Thyroid gland (tissue), 4 donors: ENCODE measurements around the gene MYO5C. TPM values are rescaled to one million over a fixed set of nuclear protein-coding genes. Genes with fewer than 3 reads are reported as not detected.
A peak's percentile ranks its signal among the peaks of the same experiment; 100 is the strongest.

Experiments used
- DNase-seq, 2 donors: peaks; one replicate each; pipeline ENCODE4 v3.0.0-alpha.2; 2019
- H3K27ac ChIP-seq, 3 donors: fragments of 200-600 bp; sonication (generic); 1 replicate in 2 of 3; 2 replicates in 1 of 3; pipeline ENCODE4 v1.5.1; 2016 to 2019; ENCODE audit warnings: mild to moderate bottlenecking in 1 of 3, moderate library complexity in 1 of 3
- H3K27me3 ChIP-seq: fragments of 200-600 bp; sonication (generic); one replicate; pipeline ENCODE4 v1.5.1; 2019
- H3K36me3 ChIP-seq, 2 donors: fragments of 200-600 bp; sonication (generic); one replicate each; pipeline ENCODE4 v1.5.1; 2016 to 2019
- H3K4me1 ChIP-seq, 2 donors: fragments of 200-600 bp; sonication (generic); one replicate each; pipeline ENCODE4 v1.5.1; 2017 to 2019
- H3K4me3 ChIP-seq, 3 donors: fragments of 200-600 bp; sonication (generic); replicated peaks in 1 of 3; 1 replicate in 2 of 3; 2 replicates in 1 of 3; pipeline ENCODE4 v1.5.1; 2016; ENCODE audit warnings: mild to moderate bottlenecking in 1 of 3
- H3K9me3 ChIP-seq: fragments of 200-600 bp; sonication (generic); one replicate; pipeline ENCODE4 v1.5.1; 2017
- CTCF ChIP-seq, 6 experiments: fragments of 200-600 bp in 3 of 6; fragments of 450-650 bp in 3 of 6; sonication (generic) in 3 of 6; IDR thresholded peaks; one replicate each; pipeline ENCODE4 v1.5.1; 2016 to 2019; ENCODE audit warnings: antibody characterized with exemption in 6 of 6, mild to moderate bottlenecking in 2 of 6, inconsistent platforms in 1 of 6, moderate library complexity in 1 of 6
- POLR2A ChIP-seq, 2 donors: fragments of 450-650 bp; IDR thresholded peaks; one replicate each; pipeline ENCODE4 v1.6.1; 2017; ENCODE audit warnings: antibody characterized with exemption in 2 of 2, mild to moderate bottlenecking in 2 of 2, moderate library complexity in 1 of 2
- WGBS, 2 donors: methylation state at CpG; one replicate each; pipeline ENCODE4 v1.1.5; 2017; 5-methylcytosine and 5-hydroxymethylcytosine counted together
- intact Hi-C: fragments of 100-400 bp; cut with DNase I; formaldehyde crosslinking; loops from one replicate; pipeline ENCODE4 v1.15.1; 2023
- total RNA-seq, 4 donors: library from RNA; depleted of rRNA; stranded (reverse); fragments of >200 nt; gene quantifications; one replicate each; pipeline ENCODE4 v1.2.3, GENCODE V29; 2016

The MYO5C gene
- total RNA-seq, 4 donors from 2014 or later, result 84.0 to 130 (median 101) TPM

DNA sequence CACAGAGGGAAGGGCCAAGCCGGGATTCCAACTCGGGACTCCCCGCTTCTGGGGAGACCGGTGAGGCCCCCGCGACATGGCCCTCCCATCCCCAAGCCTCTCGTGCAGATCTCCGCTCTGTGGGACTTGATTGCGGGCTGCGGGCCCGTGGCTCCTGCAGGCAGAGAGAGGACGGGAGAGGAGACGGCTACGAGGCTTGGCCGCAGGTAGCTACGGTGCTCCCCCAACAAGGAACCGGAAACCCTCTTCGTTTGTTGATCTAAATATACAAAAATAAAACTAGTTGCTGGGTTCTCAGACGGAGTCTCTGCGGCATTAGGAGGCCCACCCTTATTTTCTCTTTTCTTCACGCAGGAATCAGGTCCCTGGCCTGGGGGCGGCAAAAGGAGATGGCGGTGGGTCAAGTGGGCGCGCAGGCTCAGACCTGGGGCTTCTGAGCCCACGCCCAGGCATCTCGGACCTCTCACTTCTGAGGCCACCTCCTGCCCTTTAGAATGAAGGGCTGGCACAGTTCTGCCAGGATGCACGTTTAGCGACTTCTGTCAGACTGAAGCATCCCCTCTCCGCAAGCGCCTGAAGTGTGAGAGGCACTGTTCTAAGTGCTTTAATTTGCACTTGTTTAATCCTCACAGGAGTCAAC is 115.3 kb downstream of the MYO5C start:
- TF ChIP-seq POLR2A (IDR thresholded peaks at IDR 0.05) (no peak), CTCF (IDR thresholded peaks at IDR 0.05) (no peak)
- Histone ChIP-seq H3K4me1 (peaks cover 12% of the 10 kb centered on the region in 2 donors), H3K27ac (peak overlapping the region; percentile 60 to 92 (median 88)), H3K27me3 (no peaks in the 10 kb centered on the region), H3K9me3 (no peaks in the 10 kb centered on the region), H3K4me3 (peak overlapping the region; percentile 27 to 87 (median 77)), H3K36me3 (no peaks in the 10 kb centered on the region)
- DNase-seq, result peak; percentile 32 to 42
- intact Hi-C loops, result no loop called here
- WGBS, 2 donors, result 4 to 6% methylated on average over 19 to 26 of the region's 31 CpGs

GRCh38 chr15:52179278-52180195 is 116.1 kb downstream of the MYO5C start:
- H3K36me3 ChIP-seq, result no peaks in the 10 kb centered on the region
- intact Hi-C loops, result no loop called here
- WGBS, 2 donors, result 0 to 1% methylated on average over 18 to 26 of the region's 105 CpGs
- no peaks in the 10 kb centered on the region for H3K27me3 ChIP-seq
- TF ChIP-seq POLR2A (IDR thresholded peaks at IDR 0.05), result peak; percentile 57 to 81
- TF ChIP-seq CTCF (IDR thresholded peaks at IDR 0.05), result peak in 2 of 6 experiments; percentile 10 to 38
- H3K4me1 ChIP-seq, result peaks cover 12% of the 10 kb centered on the region in 2 donors
- peak overlapping the region; percentile 27 to 87 (median 77) for H3K4me3 ChIP-seq
- DNase-seq, result peak; percentile 89 to 91
- no peaks in the 10 kb centered on the region for H3K9me3 ChIP-seq
- H3K27ac ChIP-seq, result peak overlapping the region; percentile 60 to 92 (median 88)

- H3K27ac ChIP-seq, result peak overlapping the region; percentile 60 to 92 (median 88)
- peak overlapping the region; percentile 3 to 87 (median 77) for H3K4me3 ChIP-seq
- H3K27me3 ChIP-seq, result no peaks in the 10 kb centered on the region
- TF ChIP-seq CTCF (IDR thresholded peaks at IDR 0.05), result no peak
- peaks cover 12% of the 10 kb centered on the region in 2 donors for H3K4me1 ChIP-seq
- H3K36me3 ChIP-seq, result no peaks in the 10 kb centered on the region
- peak; percentile 36 to 42 for DNase-seq
- intact Hi-C loops, result no loop called here
- whole genome bisulfite sequencing, 2 donors, result 20 to 22% methylated on average over 10 of the region's 10 CpGs
- no peaks in the 10 kb centered on the region for H3K9me3 ChIP-seq
Measured at GRCh38 chr15:52178765-52179164, 116.8 kb downstream of the MYO5C start.

- no peak overlapping the region for H3K27ac ChIP-seq
- intact Hi-C loops, result no loop called here
Measured at GRCh38 chr15:52172869-52173268, 122.7 kb downstream of the MYO5C start.

More at GRCh38 chr15:52172869-52173268, 122.7 kb downstream of the MYO5C start:
- H3K9me3 ChIP-seq, result no peaks in the 10 kb centered on the region
- H3K4me3 ChIP-seq, result no peak overlapping the region
- H3K4me1 ChIP-seq, result no peaks in the 10 kb centered on the region
- H3K36me3 ChIP-seq, result no peaks in the 10 kb centered on the region
- TF ChIP-seq CTCF (IDR thresholded peaks at IDR 0.05) (no peak), POLR2A (IDR thresholded peaks at IDR 0.05) (no peak)
- WGBS, 2 donors, result 86 to 91% methylated on average over 2 of the region's 2 CpGs
- no peak for DNase-seq
- H3K27me3 ChIP-seq, result no peaks in the 10 kb centered on the region
